Heart right ventricle (tissue), 16 donors: Measurements from ENCODE around the gene POC1B. TPM values are rescaled to one million over a fixed set of nuclear protein-coding genes. Genes with fewer than 3 reads are reported as not detected.

Experiments
- ATAC-seq, 8 donors: fragments of 200-7000 bp; cut with Tn5 transposase; one replicate each; pipeline ENCODE4 v1.9.1; 2020; ENCODE audit warnings: mild to moderate bottlenecking in 8 of 8, moderate library complexity in 8 of 8, moderate number of reproducible peaks in 1 of 8
- DNase-seq, 2 donors: peaks; one replicate each; pipeline ENCODE4 v3.0.0-alpha.2; 2020
- H3K27ac ChIP-seq, 10 donors: fragments of 200-600 bp; sonication (generic) in 2 of 10; one replicate each; pipeline versions ENCODE4 v1.5.0 to v1.8.0; 2020 to 2022; ENCODE audit warnings: mild to moderate bottlenecking in 3 of 10
- H3K27me3 ChIP-seq, 7 donors: fragments of 200-600 bp; one replicate each; pipeline ENCODE4 v1.8.0; 2021 to 2022; ENCODE audit warnings: mild to moderate bottlenecking in 2 of 7
- H3K36me3 ChIP-seq, 9 donors: fragments of 200-600 bp; sonication (generic) in 1 of 9; one replicate each; pipeline versions ENCODE4 v1.5.0 to v1.8.0; 2020 to 2022; ENCODE audit warnings: mild to moderate bottlenecking in 2 of 9
- H3K4me1 ChIP-seq, 9 donors: fragments of 200-600 bp; sonication (generic) in 1 of 9; one replicate each; pipeline versions ENCODE4 v1.5.0 to v1.8.0; 2020 to 2022; ENCODE audit warnings: mild to moderate bottlenecking in 4 of 9
- H3K4me3 ChIP-seq, 10 donors: fragments of 200-600 bp; sonication (generic) in 2 of 10; one replicate each; pipeline versions ENCODE4 v1.5.0 to v1.8.0; 2020 to 2022; ENCODE audit warnings: mild to moderate bottlenecking in 7 of 10, moderate library complexity in 2 of 10
- H3K9me3 ChIP-seq, 11 donors: fragments of 200-600 bp in 10 of 11; sonication (generic) in 2 of 11; one replicate each; pipeline versions ENCODE4 v1.5.0 to v1.8.0; 2013 to 2022; ENCODE audit warnings: mild to moderate bottlenecking in 2 of 11, control low read depth in 1 of 11, moderate library complexity in 1 of 11
- CTCF ChIP-seq, 9 donors: fragments of 200-600 bp; sonication (generic) in 2 of 9; IDR thresholded peaks; one replicate each; pipeline versions ENCODE4 v1.5.0 to v1.8.0; 2021 to 2022; ENCODE audit warnings: antibody characterized with exemption in 9 of 9, mild to moderate bottlenecking in 5 of 9, moderate library complexity in 1 of 9
- WGBS, 2 donors: extraction: QIAGEN DNeasy Blood & Tissue Kit; methylation state at CpG; one replicate each; pipeline ENCODE4 v1.1.7; 2013; ENCODE audit warnings: inconsistent platforms in 1 of 2; 5-methylcytosine and 5-hydroxymethylcytosine counted together
- intact Hi-C, 10 donors: fragments of 100-400 bp; cut with DNase I; formaldehyde crosslinking; loops; one replicate each; pipeline versions ENCODE4 v1.11.1 to v1.14.2; 2022
- polyA plus RNA-seq, 2 donors: library from polyadenylated mRNA; stranded (reverse); fragments of 200-250 nt; gene quantifications; one replicate each; pipeline ENCODE4 v1.2.3, GENCODE V29; 2013
- total RNA-seq, 10 donors: library from RNA; stranded (reverse); fragmentation: NEBNext Ultra II Directional in 3 of 10; extraction: Animal tissue kit (Norgen Biotek cat#: 25700) in 3 of 10; gene quantifications; one replicate each; pipeline versions ENCODE4 v1.2.1 to v1.2.4, GENCODE V29; 2021 to 2023
- donor health status: Arrhythmogenic right ventricular cardiomyopathy.
- donor health status: ischemic (EF 13 %, LVEDD 7.1; RV severe dilation, severe dysfunction).
- donor health status: healthy with polysubstance abuse.
- donor health status: DM: no; HTN: yes; CAD: no.
- donor health status: DM: no; HTN: no; CAD: no.
- donor health status: ischemic (EF 25% LVEDD 6.9; RV normal size, moderate dysfunction).
- donor health status: ischemic (EF 25% LVEDD 5.7; RV mildly dilated, moderate dysfunction).
- donor health status: healthy.
- donor health status: DM: yes; HTN: yes; CAD: no.
- donor health status: Ischemic cardiomyopathy.
- donor health status: ischemic (EF 35%, LVEDD 5.7; RV mildly dilated, moderate dysfunction).
- donor health status: nonischemic (EF 11% LVEDD 7.7; RV severe dilation, severe dysfunction).
- donor health status: DM: yes; HTN: yes; CAD: no.
- donor health status: PGD.
- donor health status: ischemic (EF 29% LVEDD 5.4; RV normal size, mild dysfunction).
- donor health status: nonischemic (EF 23%, LVEDD 6.1; RV moderate dilation, normal function).

The POC1B gene
- total and polyA plus RNA-seq, 12 donors: 4.8 to 10.4 (median 8.0) TPM

DNA sequence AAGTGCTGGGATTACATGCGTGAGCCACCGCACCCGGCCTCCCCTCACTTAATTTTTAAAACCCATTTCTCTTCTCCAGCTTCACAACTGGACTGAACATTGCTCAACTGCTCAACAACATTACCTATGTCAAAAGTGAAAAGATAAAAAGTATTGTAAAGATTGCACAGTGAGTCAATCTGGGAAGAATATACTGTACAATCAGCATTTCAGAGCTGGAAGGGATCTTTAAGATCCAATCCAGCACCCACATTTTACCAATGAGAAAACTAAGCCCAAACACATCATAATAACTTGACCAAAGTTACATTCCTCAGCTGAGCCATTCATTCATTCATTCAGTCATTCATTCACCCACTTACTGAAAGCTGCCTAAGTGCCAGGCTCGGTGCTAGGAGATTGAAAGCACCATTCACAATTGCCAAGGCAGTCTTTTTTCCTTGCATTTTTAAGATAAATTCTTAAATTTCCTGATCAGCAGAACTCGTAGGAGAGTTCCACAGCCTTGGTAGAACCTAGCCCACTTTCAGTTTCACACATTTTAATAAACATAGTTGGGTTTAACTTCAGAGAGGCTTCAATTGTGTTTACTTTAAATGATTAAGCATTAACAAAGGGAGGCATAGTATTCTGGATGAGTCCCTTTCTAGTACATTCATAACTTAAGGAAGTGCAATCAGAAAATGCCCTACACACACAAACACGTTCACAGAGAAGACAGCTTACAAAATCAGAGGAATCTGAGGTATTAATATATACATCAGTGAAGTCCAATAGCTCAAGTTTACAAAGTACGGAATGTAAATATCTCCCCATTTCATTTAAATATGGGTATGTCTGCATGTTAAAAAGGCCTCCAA lies 4.3 kb downstream of the POC1B start:
- DNase-seq: no peak
- intact Hi-C loops: loop anchor here in 6 of 10 donors (5.0 to 10.0 kb wide), 5 partner anchors 47 to 507 kb away; partner anchors contain the start of gene DUSP6 (in 3 of the 6)
- Histone ChIP-seq H3K4me3 (peak overlapping the region in 3 of 10 donors; percentile 5 to 8 (median 6)), H3K4me1 (peaks cover 2 to 44% (median 37%) of the 10 kb centered on the region in 9 donors), H3K36me3 (peaks cover 0 to 10% (median 0%) of the 10 kb centered on the region in 9 donors), H3K27ac (no peak overlapping the region), H3K27me3 (no peaks in the 10 kb centered on the region), H3K9me3 (no peaks in the 10 kb centered on the region)
- TF ChIP-seq CTCF (IDR thresholded peaks at IDR 0.05): no peak
- no peak for ATAC-seq
- 83 to 86% methylated on average over 7 of the region's 7 CpGs for WGBS, 2 donors

- TF ChIP-seq CTCF (IDR thresholded peaks at IDR 0.05): no peak
- ATAC-seq (no peak), DNase-seq (no peak)
- H3K27ac ChIP-seq: no peak overlapping the region
- no peaks in the 10 kb centered on the region for H3K9me3 ChIP-seq
- WGBS, 2 donors: 69 to 74% methylated on average over 3 of the region's 3 CpGs
- H3K36me3 ChIP-seq: peaks cover 0 to 10% (median 0%) of the 10 kb centered on the region in 9 donors
- intact Hi-C loops: no loop called here
- no peaks in the 10 kb centered on the region for H3K27me3 ChIP-seq
- H3K4me1 ChIP-seq: peaks cover 0 to 24% (median 17%) of the 10 kb centered on the region in 9 donors
- H3K4me3 ChIP-seq: no peak overlapping the region
These were observed 8.1 kb downstream of the POC1B start for GRCh38 chr12:89517720-89518119.

DNA sequence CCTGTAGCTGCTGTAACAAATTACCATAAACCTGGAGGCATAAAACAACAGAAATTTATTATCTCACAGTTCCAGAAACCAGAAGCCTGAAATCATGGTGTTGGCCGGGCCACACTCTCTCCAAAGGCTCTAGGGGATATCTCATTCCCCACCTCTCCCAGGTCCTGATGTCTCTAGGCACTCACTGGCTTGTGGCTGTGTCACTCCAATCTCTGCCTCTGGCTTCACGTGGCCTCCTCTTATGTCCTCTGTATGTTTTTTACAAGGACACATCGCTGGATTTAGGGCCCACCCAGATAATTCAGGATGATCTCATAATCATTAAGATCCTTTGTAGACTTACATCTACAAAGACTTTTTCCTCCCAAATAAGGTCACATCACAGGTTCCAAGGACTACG lies 9.2 kb downstream of the POC1B start:
- DNase-seq (no peak), ATAC-seq (no peak)
- no peaks in the 10 kb centered on the region for H3K9me3 ChIP-seq
- H3K36me3 ChIP-seq: no peaks in the 10 kb centered on the region
- intact Hi-C loops: no loop called here
- peaks cover 0 to 13% (median 8%) of the 10 kb centered on the region in 9 donors for H3K4me1 ChIP-seq
- WGBS, 2 donors: 84 to 85% methylated on average over 4 of the region's 4 CpGs
- H3K27ac ChIP-seq: no peak overlapping the region
- no peak for TF ChIP-seq CTCF (IDR thresholded peaks at IDR 0.05)
- no peak overlapping the region for H3K4me3 ChIP-seq
- no peaks in the 10 kb centered on the region for H3K27me3 ChIP-seq

DNA sequence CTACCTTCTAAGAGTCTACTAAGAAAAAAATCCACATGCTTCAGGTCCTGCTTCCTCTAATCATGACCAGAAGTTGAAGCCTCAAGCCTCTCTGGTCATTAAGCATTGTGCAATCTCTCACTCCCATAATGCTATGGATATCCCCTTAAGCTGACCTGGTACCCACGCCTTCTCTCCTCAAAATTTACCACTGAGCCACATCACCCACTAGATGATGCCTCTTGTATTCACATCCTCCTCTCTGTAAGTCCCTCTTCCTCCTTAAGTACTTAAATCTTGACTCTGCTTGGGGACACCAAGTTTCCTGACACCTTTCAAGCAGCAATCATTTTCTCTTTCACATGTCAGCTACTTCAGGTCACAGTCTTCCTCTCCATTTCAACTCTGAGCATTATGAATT lies 11.1 kb downstream of the POC1B start:
- WGBS, 2 donors: 90 to 100% methylated on average over 1 of the region's 1 CpG
- Histone ChIP-seq H3K27ac (no peak overlapping the region), H3K27me3 (no peaks in the 10 kb centered on the region), H3K36me3 (no peaks in the 10 kb centered on the region), H3K4me1 (peaks cover 0 to 4% (median 0%) of the 10 kb centered on the region in 9 donors), H3K4me3 (no peak overlapping the region), H3K9me3 (no peaks in the 10 kb centered on the region)
- ATAC-seq (no peak), DNase-seq (no peak)
- intact Hi-C loops: no loop called here
- TF ChIP-seq CTCF (IDR thresholded peaks at IDR 0.05): no peak
